Fibroblast of skin of left quadriceps (primary cell): ENCODE data around the gene AACS.

Source experiments
- DNase-seq, 2 experiments: peaks; one replicate each; pipeline ENCODE4 v3.0.0-alpha.2; 2013; ENCODE audit warnings: low read depth in 2 of 2

AACS gene

GRCh38 chr12:125185311-125185739 lies 120.1 kb downstream of the AACS start:
- no peak for DNase-seq

GRCh38 chr12:125185740-125186470 lies 120.7 kb downstream of the AACS start, which contains the start of gene TMEM132B:
Gene TMEM132B (plus strand): TSS chr12:125186386.
- DNase-seq, result peak; percentile 48 to 56

GRCh38 chr12:125186471-125187147 lies 121.4 kb downstream of the AACS start:
- DNase-seq, result no peak

GRCh38 chr12:125187148-125187745 lies 122.0 kb downstream of the AACS start:
- no peak for DNase-seq

GRCh38 chr12:125187780-125188741 lies 122.8 kb downstream of the AACS start:
- DNase-seq, result no peak

- no peak for DNase-seq
These were observed 123.8 kb downstream of the AACS start for GRCh38 chr12:125189015-125189414.

GRCh38 chr12:125189502-125189901 lies 124.3 kb downstream of the AACS start:
- no peak for DNase-seq

- DNase-seq, result no peak
These were observed 126.3 kb downstream of the AACS start for GRCh38 chr12:125191361-125192087.

- DNase-seq, result no peak
These were observed 127.5 kb downstream of the AACS start for GRCh38 chr12:125192690-125193221.
